B cell (primary cell): ENCODE measurements around the gene SHLD2. TPM values are rescaled to one million over a fixed set of nuclear protein-coding genes. Genes with fewer than 3 reads are reported as not detected.
"Not testable (repeated sequence)": the region's sequence is repeated elsewhere in the genome, so short reads cannot be mapped to it uniquely, and the experiment has no call there.

Experiments used
- ATAC-seq: fragments of 200-7000 bp; cut with Tn5 transposase; one replicate; pipeline ENCODE4 v1.10.0; 2021; ENCODE audit warnings: low read depth, mild to moderate bottlenecking, moderate number of reproducible peaks, moderate library complexity
- CTCF ChIA-PET: fragments of 350-600 bp; sonication (Branson Sonifier 250); formaldehyde crosslinking; loops from one replicate; lab custom pipeline; 2021; ENCODE audit warnings: antibody characterized with exemption, inconsistent platforms; lab: Charles Lee
- POLR2A ChIA-PET: fragments of 350-600 bp; sonication (Branson Sonifier 250); formaldehyde crosslinking; loops from one replicate; lab custom pipeline; 2021; ENCODE audit warnings: antibody characterized with exemption; lab: Charles Lee
- DNase-seq: peaks from one replicate; pipeline ENCODE4 v3.0.0; 2013
- H2AFZ ChIP-seq: 2 replicates; pipeline ENCODE4 v1.6.1; 2012; ENCODE audit warnings: mild to moderate bottlenecking, low read depth, low read length; ENCODE audit not compliant: insufficient read depth, poor library complexity, severe bottlenecking
- H3K27ac ChIP-seq, 2 donors: 1 replicate in 1 of 2; 2 replicates in 1 of 2; pipeline ENCODE4 v1.5.1; 2012 to 2013; ENCODE audit warnings: low read length in 2 of 2, mild to moderate bottlenecking in 2 of 2, moderate library complexity in 1 of 2
- H3K27me3 ChIP-seq, 4 experiments: fragments of 200-600 bp in 1 of 4; sonication (generic) in 1 of 4; replicated peaks in 1 of 4; 1 replicate in 2 of 4; 2 replicates in 2 of 4; pipeline versions ENCODE4 v1.6.1 to v1.7.0; 2013 to 2016; ENCODE audit warnings: low read length in 3 of 4, mild to moderate bottlenecking in 2 of 4, mixed read lengths in 1 of 4, moderate library complexity in 1 of 4; ENCODE audit not compliant: insufficient read depth in 4 of 4, control insufficient read depth in 3 of 4; ENCODE audit errors: control extremely low read depth in 1 of 4
- H3K36me3 ChIP-seq, 2 experiments: replicated peaks in 1 of 2; 1 replicate in 1 of 2; 2 replicates in 1 of 2; pipeline versions ENCODE4 v1.6.1 to v1.7.1; 2013; ENCODE audit warnings: low read length in 1 of 2; ENCODE audit not compliant: insufficient read depth in 2 of 2, control insufficient read depth in 1 of 2; ENCODE audit errors: control extremely low read depth in 1 of 2, extremely low read depth in 1 of 2
- H3K4me1 ChIP-seq, 2 donors: fragments of 200-600 bp in 1 of 2; sonication (generic) in 1 of 2; 1 replicate in 1 of 2; 2 replicates in 1 of 2; pipeline versions ENCODE4 v1.5.1 to v1.6.1; 2013 to 2017; ENCODE audit warnings: low read length in 2 of 2; ENCODE audit not compliant: control insufficient read depth in 2 of 2, insufficient read depth in 2 of 2
- H3K4me2 ChIP-seq: replicated peaks from 2 replicates; pipeline ENCODE3; 2012; ENCODE audit warnings: mild to moderate bottlenecking, low read depth, low read length; ENCODE audit not compliant: poor library complexity, severe bottlenecking
- H3K4me3 ChIP-seq, 5 experiments: fragments of 200-600 bp in 1 of 5; sonication (generic) in 1 of 5; 1 replicate in 3 of 5; 2 replicates in 2 of 5; pipeline versions ENCODE4 v1.5.1 to v1.7.0; 2011 to 2016; ENCODE audit warnings: low read length in 4 of 5, mild to moderate bottlenecking in 4 of 5, low read depth in 2 of 5, control low read depth in 1 of 5, moderate library complexity in 1 of 5; ENCODE audit not compliant: insufficient read depth in 1 of 5; ENCODE audit errors: control extremely low read depth in 1 of 5, extremely low read depth in 1 of 5
- H3K79me2 ChIP-seq: fragments of 200-600 bp; sonication (generic); one replicate; pipeline ENCODE4 v1.6.0; 2016; ENCODE audit warnings: low read length; ENCODE audit not compliant: control insufficient read depth, insufficient read depth
- H3K9ac ChIP-seq: fragments of 200-600 bp; sonication (generic); 2 replicates; pipeline ENCODE4 v1.6.1; 2017; ENCODE audit warnings: mild to moderate bottlenecking, low read length, moderate library complexity
- H3K9me3 ChIP-seq, 3 donors: one replicate each; pipeline versions ENCODE4 v1.6.1 to v1.7.1; 2013; ENCODE audit warnings: low read length in 2 of 3; ENCODE audit not compliant: control insufficient read depth in 2 of 3, insufficient read depth in 1 of 3; ENCODE audit errors: control extremely low read depth in 1 of 3
- H4K20me1 ChIP-seq: 2 replicates; pipeline ENCODE4 v1.6.0; 2012; ENCODE audit warnings: mild to moderate bottlenecking, low read length; ENCODE audit not compliant: insufficient read depth, control insufficient read depth, poor library complexity, severe bottlenecking
- H3K27ac Mint-ChIP-seq: one replicate; pipeline ENCODE4 v1.8.0; 2021; ENCODE audit warnings: mixed read lengths
- H3K27me3 Mint-ChIP-seq: one replicate; pipeline ENCODE4 v1.8.0; 2021; ENCODE audit warnings: mixed read lengths
- H3K4me1 Mint-ChIP-seq: one replicate; pipeline ENCODE4 v1.8.0; 2021; ENCODE audit warnings: mixed read lengths
- H3K4me3 Mint-ChIP-seq: one replicate; pipeline ENCODE4 v1.8.0; 2021; ENCODE audit warnings: mixed read lengths
- H3K9me3 Mint-ChIP-seq: one replicate; pipeline ENCODE4 v1.8.0; 2022; ENCODE audit warnings: mixed read lengths; ENCODE audit not compliant: insufficient read depth
- EZH2 ChIP-seq: IDR thresholded peaks from 2 replicates; pipeline ENCODE4 v1.6.1; 2012; ENCODE audit warnings: borderline replicate concordance, low read depth, mild to moderate bottlenecking, moderate library complexity, low read length; ENCODE audit not compliant: insufficient read depth, poor library complexity, severe bottlenecking
- WGBS: methylation state at CpG from one replicate; pipeline ENCODE4 v1.1.5; 2013; ENCODE audit warnings: missing lambda C conversion rate; ENCODE audit not compliant: insufficient coverage; 5-methylcytosine and 5-hydroxymethylcytosine counted together
- intact Hi-C: fragments of 100-400 bp; cut with micrococcal nuclease; formaldehyde crosslinking; loops from one replicate; pipeline ENCODE4 v1.10.0; 2022
- polyA plus RNA-seq: library from polyadenylated mRNA; depleted of rRNA; stranded (reverse); fragments of >200 nt; gene quantifications from 2 replicates; pipeline ENCODE4 v1.2.3, GENCODE V29; 2012
- total RNA-seq, 2 donors: library from RNA; stranded (reverse); fragments of 120-200 nt in 1 of 2; gene quantifications; 1 replicate in 1 of 2; 2 replicates in 1 of 2; pipeline versions ENCODE4 v1.2.3 to v1.2.4, GENCODE V29; 2013 to 2022
- TF ChIP-seq, protein P1 (sequence below): fragments of 200-600 bp; IDR thresholded peaks from one replicate; pipeline ENCODE4 v1.8.0; 2022; ENCODE audit warnings: antibody characterized with exemption, mild to moderate bottlenecking

SHLD2 gene
- total and polyA plus RNA-seq, 2 donors (not counting 1 experiment from before 2014, with no cell fraction given) = 9.0 to 22.3 TPM

DNA sequence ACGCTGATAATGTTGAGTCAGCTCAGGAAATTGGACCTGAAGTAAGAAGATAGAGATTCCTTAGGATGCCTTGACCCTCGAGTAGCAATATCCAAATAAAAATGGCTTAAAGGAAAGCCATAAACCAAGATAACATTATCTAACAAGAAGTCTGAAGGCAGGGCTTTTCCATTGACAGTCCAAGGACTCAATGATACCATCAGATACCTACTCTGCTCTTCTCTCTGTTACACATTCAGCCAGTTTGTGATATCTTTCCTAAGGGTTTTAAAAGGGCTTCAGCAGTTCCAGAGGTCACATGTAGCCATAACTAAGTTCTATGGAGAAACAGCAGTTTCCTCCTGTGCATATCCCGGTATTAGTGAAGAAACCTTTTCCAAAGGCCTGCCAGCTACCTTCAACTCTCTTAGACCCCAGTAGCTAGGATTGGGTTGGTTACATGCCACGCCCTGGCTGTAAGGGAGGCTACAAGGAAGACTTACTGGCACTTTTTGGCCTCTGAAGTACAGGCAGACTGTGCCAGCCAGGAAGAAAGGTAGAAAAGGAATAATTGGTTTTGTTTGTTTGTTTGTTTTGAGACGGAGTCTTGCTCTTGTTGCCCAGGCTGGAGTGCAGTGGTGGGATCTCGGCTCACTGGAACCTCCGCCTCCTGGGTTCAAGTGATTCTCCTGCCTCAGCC, 10.6 kb downstream of the SHLD2 start:
- peaks cover 52% of the 10 kb centered on the region for H3K79me2 ChIP-seq
- Mint-ChIP-seq H3K4me1 (peaks cover 4% of the 10 kb centered on the region), H3K9me3 (no peaks in the 10 kb centered on the region), H3K4me3 (no peak overlapping the region), H3K27me3 (no peaks in the 10 kb centered on the region), H3K27ac (no peak overlapping the region)
- H2AFZ ChIP-seq = no peak overlapping the region
- H4K20me1 ChIP-seq = peaks cover 13% of the 10 kb centered on the region
- no peaks in the 10 kb centered on the region for H3K9me3 ChIP-seq
- no peak for ATAC-seq
- no peak overlapping the region for H3K4me2 ChIP-seq
- DNase-seq = no peak
- intact Hi-C loops = no loop called here
- H3K27ac ChIP-seq = no peak overlapping the region
- no peak overlapping the region for H3K4me3 ChIP-seq
- TF ChIP-seq, protein P1, sequence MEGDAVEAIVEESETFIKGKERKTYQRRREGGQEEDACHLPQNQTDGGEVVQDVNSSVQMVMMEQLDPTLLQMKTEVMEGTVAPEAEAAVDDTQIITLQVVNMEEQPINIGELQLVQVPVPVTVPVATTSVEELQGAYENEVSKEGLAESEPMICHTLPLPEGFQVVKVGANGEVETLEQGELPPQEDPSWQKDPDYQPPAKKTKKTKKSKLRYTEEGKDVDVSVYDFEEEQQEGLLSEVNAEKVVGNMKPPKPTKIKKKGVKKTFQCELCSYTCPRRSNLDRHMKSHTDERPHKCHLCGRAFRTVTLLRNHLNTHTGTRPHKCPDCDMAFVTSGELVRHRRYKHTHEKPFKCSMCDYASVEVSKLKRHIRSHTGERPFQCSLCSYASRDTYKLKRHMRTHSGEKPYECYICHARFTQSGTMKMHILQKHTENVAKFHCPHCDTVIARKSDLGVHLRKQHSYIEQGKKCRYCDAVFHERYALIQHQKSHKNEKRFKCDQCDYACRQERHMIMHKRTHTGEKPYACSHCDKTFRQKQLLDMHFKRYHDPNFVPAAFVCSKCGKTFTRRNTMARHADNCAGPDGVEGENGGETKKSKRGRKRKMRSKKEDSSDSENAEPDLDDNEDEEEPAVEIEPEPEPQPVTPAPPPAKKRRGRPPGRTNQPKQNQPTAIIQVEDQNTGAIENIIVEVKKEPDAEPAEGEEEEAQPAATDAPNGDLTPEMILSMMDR = no peak
- TF ChIP-seq EZH2 = no peak
- H3K4me1 ChIP-seq = no peaks in the 10 kb centered on the region
- H3K9ac ChIP-seq = no peak overlapping the region
- no peaks in the 10 kb centered on the region for H3K27me3 ChIP-seq
- CTCF ChIA-PET = no interaction called here
- POLR2A ChIA-PET = no interaction called here
- WGBS = 100% methylated on average over 1 of the region's 7 CpGs
- peaks cover 1 to 30% of the 10 kb centered on the region in 2 experiments for H3K36me3 ChIP-seq

GRCh38 chr10:87118122-87118521, 23.1 kb downstream of the SHLD2 start:
- CTCF ChIA-PET, H3K27me3 ChIP-seq, H3K36me3 ChIP-seq, H3K9me3 Mint-ChIP-seq, H3K4me2 ChIP-seq, H3K27ac ChIP-seq, H3K4me1 ChIP-seq, H3K4me3 ChIP-seq, H4K20me1 ChIP-seq, H3K9me3 ChIP-seq, H3K27ac Mint-ChIP-seq, ATAC-seq, H3K4me3 Mint-ChIP-seq, H2AFZ ChIP-seq, POLR2A ChIA-PET, H3K79me2 ChIP-seq, H3K9ac ChIP-seq, H3K4me1 Mint-ChIP-seq, H3K27me3 Mint-ChIP-seq, DNase-seq, intact Hi-C loops: not testable (repeated sequence)
- WGBS = no CpG with 5 or more reads among the region's 1 CpG

DNA sequence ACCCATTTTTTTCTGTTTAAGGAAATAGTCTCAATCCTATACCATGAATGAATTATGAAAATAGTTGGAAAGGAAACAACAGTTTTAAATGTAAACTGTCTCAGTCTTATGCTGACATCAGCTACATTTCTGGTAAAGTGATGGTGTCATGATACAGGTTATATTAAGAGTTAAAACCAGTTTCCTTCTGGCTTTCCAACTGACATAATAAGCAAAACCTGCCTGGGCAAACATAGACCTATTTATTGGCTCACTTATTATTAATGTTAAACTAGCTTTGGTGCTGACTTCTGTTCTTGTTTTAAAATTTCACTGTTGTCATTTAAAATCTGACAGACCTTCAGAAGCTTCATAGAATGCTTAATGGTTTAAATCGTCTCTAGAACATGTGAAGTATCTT, 24.0 kb downstream of the SHLD2 start:
- H3K9me3 Mint-ChIP-seq, ATAC-seq, CTCF ChIA-PET, H3K4me2 ChIP-seq, H2AFZ ChIP-seq, H3K27ac Mint-ChIP-seq, H3K27ac ChIP-seq, H3K79me2 ChIP-seq, H3K27me3 ChIP-seq, intact Hi-C loops, H3K36me3 ChIP-seq, H3K9ac ChIP-seq, H3K4me3 ChIP-seq, DNase-seq, H3K4me1 Mint-ChIP-seq, H3K27me3 Mint-ChIP-seq, H3K9me3 ChIP-seq, H3K4me1 ChIP-seq, H4K20me1 ChIP-seq, H3K4me3 Mint-ChIP-seq: not testable (repeated sequence)
- WGBS = no CpG with 5 or more reads among the region's 1 CpG
- POLR2A ChIA-PET = interaction anchor here (0.5 kb wide), 1 partner anchor 381 kb away, joined by 3 read pairs; no protein-coding TSS in a partner anchor
